HL-60 (cell line): ENCODE results near the gene CANX.
A peak's percentile ranks its signal among the peaks of the same experiment; 100 is the strongest.

Experiments
- DNase-seq, 2 experiments: peaks; one replicate each; pipeline ENCODE4 v3.0.0-alpha.2; 2010 to 2020; ENCODE audit warnings: low read depth in 1 of 2, low spot score in 1 of 2
- H3K27ac ChIP-seq: fragments of 250-450 bp; sonication (Bioruptor Pico); replicated peaks from 2 replicates; pipeline ENCODE4 v1.5.1; 2020; ENCODE audit warnings: mild to moderate bottlenecking, moderate library complexity
- H3K27me3 ChIP-seq: fragments of 250-450 bp; sonication (Bioruptor Pico); 2 replicates; pipeline ENCODE4 v1.5.1; 2021; ENCODE audit warnings: mild to moderate bottlenecking, moderate library complexity; ENCODE audit not compliant: insufficient read depth, poor library complexity, severe bottlenecking
- H3K4me3 ChIP-seq: replicated peaks from 2 replicates; pipeline ENCODE4 v1.5.1; 2011; ENCODE audit warnings: mild to moderate bottlenecking, control low read depth, low read length; ENCODE audit not compliant: insufficient read depth
- GABPA ChIP-seq: IDR thresholded peaks from 2 replicates; pipeline ENCODE4 v1.6.1; 2012; ENCODE audit warnings: low read depth
- POLR2AphosphoS5 ChIP-seq: IDR thresholded peaks from 2 replicates; pipeline ENCODE4 v1.6.1; 2012; ENCODE audit warnings: low read depth
- SPI1 ChIP-seq: IDR thresholded peaks from 2 replicates; pipeline ENCODE4 v1.6.1; 2012; ENCODE audit warnings: low read depth, mild to moderate bottlenecking, borderline replicate concordance
- TF ChIP-seq, protein P1 (sequence below): IDR thresholded peaks from 2 replicates; pipeline ENCODE4 v1.6.1; 2012; ENCODE audit warnings: low read depth; ENCODE audit not compliant: insufficient replicate concordance
- TF ChIP-seq, protein P2 (sequence below): IDR thresholded peaks from one replicate; pipeline ENCODE4 v1.5.1; 2011; ENCODE audit warnings: low read length, control low read depth, inconsistent platforms; ENCODE audit not compliant: insufficient read depth

The CANX gene

DNA sequence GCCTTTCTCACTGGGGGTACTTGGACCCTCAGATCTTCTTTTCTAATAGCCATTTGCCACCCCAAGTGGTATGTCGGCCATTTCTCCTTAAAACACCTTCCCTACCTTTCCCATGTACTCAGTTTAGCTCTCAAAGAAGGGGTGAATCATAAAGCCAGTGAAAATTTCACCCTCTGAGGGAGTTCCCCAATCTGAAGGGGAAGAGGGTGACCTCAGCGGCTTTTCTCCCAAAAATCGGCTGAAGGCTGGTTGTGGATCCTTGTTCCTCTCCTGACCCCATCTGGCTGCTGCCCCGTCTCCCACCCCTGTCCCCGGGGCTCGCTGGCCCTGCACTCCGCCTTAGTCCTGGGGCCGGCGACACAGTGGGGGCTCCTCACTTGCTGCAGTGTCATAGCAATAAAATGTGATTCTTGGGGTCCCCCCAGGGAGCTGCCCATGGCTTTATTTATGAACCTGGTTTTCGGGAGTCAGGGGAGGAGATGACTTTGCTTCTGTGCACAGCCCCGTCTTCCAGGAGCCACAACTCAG lies 77.7 kb downstream of the CANX start:
- peak overlapping the region; percentile 47 for H3K27ac ChIP-seq
- no peaks in the 10 kb centered on the region for H3K27me3 ChIP-seq
- DNase-seq, result no peak
- H3K4me3 ChIP-seq, result no peak overlapping the region
- TF ChIP-seq SPI1, result peak; percentile 64; the same call in 1 of the 2 replicates
- TF ChIP-seq, protein P1, sequence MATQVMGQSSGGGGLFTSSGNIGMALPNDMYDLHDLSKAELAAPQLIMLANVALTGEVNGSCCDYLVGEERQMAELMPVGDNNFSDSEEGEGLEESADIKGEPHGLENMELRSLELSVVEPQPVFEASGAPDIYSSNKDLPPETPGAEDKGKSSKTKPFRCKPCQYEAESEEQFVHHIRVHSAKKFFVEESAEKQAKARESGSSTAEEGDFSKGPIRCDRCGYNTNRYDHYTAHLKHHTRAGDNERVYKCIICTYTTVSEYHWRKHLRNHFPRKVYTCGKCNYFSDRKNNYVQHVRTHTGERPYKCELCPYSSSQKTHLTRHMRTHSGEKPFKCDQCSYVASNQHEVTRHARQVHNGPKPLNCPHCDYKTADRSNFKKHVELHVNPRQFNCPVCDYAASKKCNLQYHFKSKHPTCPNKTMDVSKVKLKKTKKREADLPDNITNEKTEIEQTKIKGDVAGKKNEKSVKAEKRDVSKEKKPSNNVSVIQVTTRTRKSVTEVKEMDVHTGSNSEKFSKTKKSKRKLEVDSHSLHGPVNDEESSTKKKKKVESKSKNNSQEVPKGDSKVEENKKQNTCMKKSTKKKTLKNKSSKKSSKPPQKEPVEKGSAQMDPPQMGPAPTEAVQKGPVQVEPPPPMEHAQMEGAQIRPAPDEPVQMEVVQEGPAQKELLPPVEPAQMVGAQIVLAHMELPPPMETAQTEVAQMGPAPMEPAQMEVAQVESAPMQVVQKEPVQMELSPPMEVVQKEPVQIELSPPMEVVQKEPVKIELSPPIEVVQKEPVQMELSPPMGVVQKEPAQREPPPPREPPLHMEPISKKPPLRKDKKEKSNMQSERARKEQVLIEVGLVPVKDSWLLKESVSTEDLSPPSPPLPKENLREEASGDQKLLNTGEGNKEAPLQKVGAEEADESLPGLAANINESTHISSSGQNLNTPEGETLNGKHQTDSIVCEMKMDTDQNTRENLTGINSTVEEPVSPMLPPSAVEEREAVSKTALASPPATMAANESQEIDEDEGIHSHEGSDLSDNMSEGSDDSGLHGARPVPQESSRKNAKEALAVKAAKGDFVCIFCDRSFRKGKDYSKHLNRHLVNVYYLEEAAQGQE, result no peak

DNA sequence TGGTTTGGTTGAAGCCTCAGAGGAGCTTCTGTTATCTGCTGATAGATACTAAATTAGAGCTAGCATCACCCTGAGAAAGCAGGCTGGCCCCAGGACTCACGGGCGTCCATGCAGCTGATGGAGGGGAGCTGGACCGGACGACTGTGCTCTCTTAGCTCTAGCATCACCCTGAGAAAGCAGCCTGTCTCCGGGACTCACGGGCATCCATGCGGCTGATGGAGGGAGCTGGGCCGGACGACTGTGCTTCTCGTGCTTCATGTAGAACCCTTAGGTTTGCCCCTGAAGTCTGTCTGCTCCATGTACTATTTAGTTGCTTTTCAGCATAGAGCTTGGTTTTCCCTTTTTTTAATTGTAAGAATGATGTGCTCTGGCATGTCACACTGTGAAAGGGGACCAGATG lies 78.7 kb downstream of the CANX start:
- Histone ChIP-seq H3K27me3 (no peaks in the 10 kb centered on the region), H3K27ac (peak overlapping the region; percentile 47), H3K4me3 (no peak overlapping the region)
- no peak for DNase-seq
- TF ChIP-seq, protein P1, result no peak
- TF ChIP-seq, protein P2, sequence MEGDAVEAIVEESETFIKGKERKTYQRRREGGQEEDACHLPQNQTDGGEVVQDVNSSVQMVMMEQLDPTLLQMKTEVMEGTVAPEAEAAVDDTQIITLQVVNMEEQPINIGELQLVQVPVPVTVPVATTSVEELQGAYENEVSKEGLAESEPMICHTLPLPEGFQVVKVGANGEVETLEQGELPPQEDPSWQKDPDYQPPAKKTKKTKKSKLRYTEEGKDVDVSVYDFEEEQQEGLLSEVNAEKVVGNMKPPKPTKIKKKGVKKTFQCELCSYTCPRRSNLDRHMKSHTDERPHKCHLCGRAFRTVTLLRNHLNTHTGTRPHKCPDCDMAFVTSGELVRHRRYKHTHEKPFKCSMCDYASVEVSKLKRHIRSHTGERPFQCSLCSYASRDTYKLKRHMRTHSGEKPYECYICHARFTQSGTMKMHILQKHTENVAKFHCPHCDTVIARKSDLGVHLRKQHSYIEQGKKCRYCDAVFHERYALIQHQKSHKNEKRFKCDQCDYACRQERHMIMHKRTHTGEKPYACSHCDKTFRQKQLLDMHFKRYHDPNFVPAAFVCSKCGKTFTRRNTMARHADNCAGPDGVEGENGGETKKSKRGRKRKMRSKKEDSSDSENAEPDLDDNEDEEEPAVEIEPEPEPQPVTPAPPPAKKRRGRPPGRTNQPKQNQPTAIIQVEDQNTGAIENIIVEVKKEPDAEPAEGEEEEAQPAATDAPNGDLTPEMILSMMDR, result no peak
- no peak for TF ChIP-seq SPI1
- TF ChIP-seq POLR2AphosphoS5, result no peak
- TF ChIP-seq GABPA, result no peak

DNA sequence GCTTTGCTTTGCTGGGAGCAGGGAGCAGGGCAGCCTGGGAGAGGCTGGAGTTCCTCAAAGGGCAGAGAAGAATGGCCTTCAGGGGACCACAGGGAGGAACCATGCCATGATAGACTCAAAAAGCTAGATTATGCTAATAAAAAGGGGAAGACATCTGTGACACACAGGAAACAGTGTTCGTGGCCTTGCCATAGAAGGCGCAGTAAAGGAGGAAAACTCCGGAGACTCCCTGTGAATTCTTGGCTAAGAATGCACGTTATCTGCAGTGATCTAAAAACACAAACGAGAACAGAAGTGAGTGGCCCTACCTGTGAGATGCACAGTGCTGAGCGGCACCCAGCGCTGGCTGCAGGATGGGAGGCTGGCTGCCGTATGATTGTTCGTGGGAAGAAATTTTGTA lies 79.1 kb downstream of the CANX start:
- H3K27me3 ChIP-seq, result no peaks in the 10 kb centered on the region
- H3K4me3 ChIP-seq, result no peak overlapping the region
- peak overlapping the region; percentile 47 for H3K27ac ChIP-seq
- peak in 1 of 2 experiments; percentile 67 for DNase-seq
- TF ChIP-seq POLR2AphosphoS5, result peak; percentile 40
- TF ChIP-seq GABPA, result peak; percentile 78
- TF ChIP-seq, protein P1, result no peak
- TF ChIP-seq SPI1, result peak; percentile 92

DNA sequence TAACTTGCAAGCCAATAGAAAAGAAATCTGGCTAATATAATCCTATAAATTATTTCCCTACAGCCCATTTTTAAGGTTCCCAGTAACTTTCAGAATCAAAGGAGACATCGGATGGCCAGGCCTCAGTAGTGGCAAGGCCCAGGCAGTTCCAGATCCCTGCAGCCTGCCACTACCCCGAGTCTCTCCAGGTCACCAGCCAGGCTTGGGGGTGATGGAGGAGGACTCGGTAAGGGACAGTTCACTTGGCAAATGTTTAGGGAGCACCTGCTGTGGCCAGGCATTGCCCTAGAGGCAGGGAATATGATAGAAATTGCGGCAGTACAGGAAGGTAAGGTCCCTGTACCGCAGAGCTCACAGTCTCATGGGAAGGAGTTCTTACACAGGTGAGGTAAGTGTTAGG lies 79.8 kb downstream of the CANX start:
- TF ChIP-seq GABPA, result no peak
- TF ChIP-seq, protein P2, result no peak
- no peak for TF ChIP-seq POLR2AphosphoS5
- no peak for TF ChIP-seq SPI1
- TF ChIP-seq, protein P1, result no peak
- no peak overlapping the region for H3K4me3 ChIP-seq
- H3K27ac ChIP-seq, result peak overlapping the region; percentile 47
- no peak for DNase-seq
- no peaks in the 10 kb centered on the region for H3K27me3 ChIP-seq
